ENCODE results near the gene COX7B.

Gene COX7B

GRCh38 chrX:77945910-77946545 is 46.8 kb downstream of the COX7B start:
- DNase-seq = no peak

- no peak for DNase-seq
These were observed 47.3 kb downstream of the COX7B start for GRCh38 chrX:77946571-77946970.

DNA sequence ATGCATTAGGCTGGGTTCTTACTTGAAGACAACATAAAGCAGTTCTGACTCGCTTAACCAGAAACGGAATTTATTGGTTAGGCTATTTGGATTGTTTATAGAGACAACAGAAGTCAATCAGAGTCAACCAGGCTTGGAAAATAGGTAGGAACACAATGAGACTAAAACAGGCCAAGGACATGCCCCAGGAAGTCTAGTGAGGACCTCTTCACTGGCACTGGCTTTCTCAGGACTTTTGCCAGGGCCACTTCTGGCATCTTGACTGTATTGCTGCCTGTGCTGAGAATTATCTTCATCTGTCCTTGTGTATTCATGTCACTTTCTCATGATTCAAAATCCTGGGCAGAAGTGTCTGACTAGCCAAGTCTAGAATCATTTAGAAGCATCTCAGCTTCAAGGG is 50.6 kb downstream of the COX7B start:
- DNase-seq = no peak

DNA sequence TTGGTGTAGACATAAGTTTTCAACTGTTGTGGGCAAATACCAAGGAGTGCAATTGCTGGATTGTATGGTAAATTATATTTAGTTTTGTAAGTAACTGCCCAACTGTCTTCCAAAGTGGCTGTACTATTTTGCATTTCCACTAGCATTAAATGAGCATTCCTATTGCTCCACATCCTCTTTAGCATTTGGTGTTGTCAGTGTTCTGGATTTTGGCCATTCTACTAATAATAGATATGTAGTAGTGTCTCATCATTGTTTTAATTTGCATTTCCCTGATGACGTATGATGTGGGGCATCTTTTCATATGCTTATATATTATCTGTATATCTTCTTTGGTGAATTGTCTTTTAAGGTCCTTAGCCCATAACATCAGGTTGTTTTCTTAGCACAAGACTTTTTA is 52.9 kb downstream of the COX7B start:
- DNase-seq = no peak

- no peak for DNase-seq
These were observed 54.0 kb downstream of the COX7B start for GRCh38 chrX:77953302-77953701.

DNA sequence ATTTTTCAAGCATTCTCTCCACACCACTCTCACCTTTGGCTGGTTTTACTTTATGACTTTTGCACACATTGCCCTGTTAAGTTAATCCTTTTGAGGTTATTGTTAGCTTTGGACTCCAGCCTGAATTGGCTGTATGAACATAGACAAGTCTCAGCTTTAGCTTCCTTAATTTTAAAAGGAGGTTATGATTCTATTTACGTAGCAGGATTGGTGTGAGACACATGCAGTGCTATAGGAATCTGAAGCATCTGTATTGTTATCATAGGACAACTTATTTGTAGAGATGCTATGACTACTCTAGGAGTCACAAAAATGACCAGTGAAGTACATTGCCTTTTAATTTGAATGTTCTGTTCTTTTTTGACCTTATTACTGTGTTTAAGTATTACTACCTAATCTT is 54.4 kb downstream of the COX7B start:
- no peak for DNase-seq
